Sigmoid colon (tissue), 7 donors: ENCODE data around the gene GTF2A1. TPM values are rescaled to one million over a fixed set of nuclear protein-coding genes. Genes with fewer than 3 reads are reported as not detected.

Source experiments
- DNase-seq: peaks from one replicate; pipeline ENCODE4 v3.0.0-alpha.2; 2019
- H3K27ac ChIP-seq, 4 donors: fragments of 200-600 bp; sonication (generic); one replicate each; pipeline ENCODE4 v1.5.1; 2016 to 2019; ENCODE audit warnings: mild to moderate bottlenecking in 1 of 4
- H3K27me3 ChIP-seq, 3 donors: fragments of 200-600 bp; sonication (generic); one replicate each; pipeline ENCODE4 v1.5.1; 2019; ENCODE audit warnings: mild to moderate bottlenecking in 1 of 3
- H3K36me3 ChIP-seq, 4 donors: fragments of 200-600 bp; sonication (generic); one replicate each; pipeline ENCODE4 v1.5.1; 2016 to 2019
- H3K4me1 ChIP-seq, 4 donors: fragments of 200-600 bp; sonication (generic); one replicate each; pipeline ENCODE4 v1.5.1; 2017 to 2019
- H3K4me3 ChIP-seq, 4 donors: fragments of 200-600 bp; sonication (generic); one replicate each; pipeline ENCODE4 v1.5.1; 2017 to 2019; ENCODE audit warnings: mild to moderate bottlenecking in 2 of 4, moderate library complexity in 1 of 4
- H3K9me3 ChIP-seq, 4 donors: fragments of 200-600 bp in 3 of 4; sonication (generic) in 3 of 4; one replicate each; pipeline versions ENCODE4 v1.5.1 to v1.6.1; 2013 to 2019
- CTCF ChIP-seq, 4 experiments: fragments of 450-650 bp in 3 of 4; fragments of 200-600 bp in 1 of 4; IDR thresholded peaks; one replicate each; pipeline ENCODE4 v1.5.1; 2016 to 2019; ENCODE audit warnings: antibody characterized with exemption in 4 of 4, mild to moderate bottlenecking in 3 of 4, moderate library complexity in 2 of 4
- EP300 ChIP-seq, 4 donors: sonication (generic); formaldehyde crosslinking; IDR thresholded peaks; one replicate each; pipeline ENCODE4 v1.6.1; 2017; ENCODE audit warnings: antibody characterized with exemption in 4 of 4
- POLR2A ChIP-seq, 2 donors: fragments of 450-650 bp; IDR thresholded peaks; one replicate each; pipeline ENCODE4 v1.6.1; 2016; ENCODE audit warnings: antibody characterized with exemption in 2 of 2, mild to moderate bottlenecking in 2 of 2, moderate library complexity in 2 of 2
- POLR2AphosphoS5 ChIP-seq, 4 donors: sonication (generic); formaldehyde crosslinking; IDR thresholded peaks; one replicate each; pipeline ENCODE4 v1.6.1; 2017; ENCODE audit warnings: antibody characterized with exemption in 4 of 4
- WGBS, 2 donors: extraction: QIAGEN DNeasy Blood & Tissue Kit; methylation state at CpG; one replicate each; pipeline ENCODE4 v1.1.7; 2013; 5-methylcytosine and 5-hydroxymethylcytosine counted together
- intact Hi-C: fragments of 100-400 bp; cut with DNase I; formaldehyde crosslinking; loops from one replicate; pipeline ENCODE4 v1.15.1; 2023
- polyA plus RNA-seq, 3 donors: library from polyadenylated mRNA; stranded (reverse); fragments of 200-250 nt; gene quantifications; one replicate each; pipeline ENCODE4 v1.2.3, GENCODE V29; 2013
- total RNA-seq, 4 donors: library from RNA; depleted of rRNA; stranded (reverse); fragments of >200 nt; gene quantifications; one replicate each; pipeline ENCODE4 v1.1.0, GENCODE V29; 2016
- donor health status: healthy with polysubstance abuse.
- donor health status: Bipolar disorder and iron deficiency.
- donor health status: healthy.

Gene GTF2A1
- total and polyA plus RNA-seq, 7 donors = 6.0 to 21.8 (median 14.7) TPM

DNA sequence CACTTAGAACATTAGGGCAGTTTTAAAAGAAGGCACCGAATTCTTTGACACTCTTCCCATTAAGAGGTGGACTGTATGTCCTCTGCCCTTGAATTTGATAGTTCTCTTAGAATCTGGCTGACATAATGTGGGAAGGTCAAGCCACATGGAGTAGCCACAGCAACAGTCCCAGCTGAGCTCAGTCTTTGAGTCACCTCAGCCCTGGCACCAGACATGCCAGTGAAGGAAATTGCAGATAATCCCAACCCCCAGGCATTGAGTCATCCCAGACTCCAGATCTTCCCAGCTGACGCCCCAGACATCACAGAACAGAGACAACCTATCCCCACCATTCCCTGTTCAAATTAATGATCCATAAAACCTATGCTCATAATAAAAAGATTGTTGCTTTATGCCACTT, 83.4 kb downstream of the GTF2A1 start:
- 78 to 82% methylated on average over 2 of the region's 2 CpGs for WGBS, 2 donors
- intact Hi-C loops = no loop called here
- Histone ChIP-seq H3K4me1 (no peaks in the 10 kb centered on the region), H3K9me3 (no peaks in the 10 kb centered on the region), H3K27me3 (no peaks in the 10 kb centered on the region), H3K4me3 (no peak overlapping the region), H3K36me3 (no peaks in the 10 kb centered on the region), H3K27ac (no peak overlapping the region)
- no peak for DNase-seq
- TF ChIP-seq POLR2AphosphoS5 (IDR thresholded peaks at IDR 0.05) (no peak), CTCF (IDR thresholded peaks at IDR 0.05) (no peak), POLR2A (IDR thresholded peaks at IDR 0.05) (no peak), EP300 (IDR thresholded peaks at IDR 0.05) (no peak)

DNA sequence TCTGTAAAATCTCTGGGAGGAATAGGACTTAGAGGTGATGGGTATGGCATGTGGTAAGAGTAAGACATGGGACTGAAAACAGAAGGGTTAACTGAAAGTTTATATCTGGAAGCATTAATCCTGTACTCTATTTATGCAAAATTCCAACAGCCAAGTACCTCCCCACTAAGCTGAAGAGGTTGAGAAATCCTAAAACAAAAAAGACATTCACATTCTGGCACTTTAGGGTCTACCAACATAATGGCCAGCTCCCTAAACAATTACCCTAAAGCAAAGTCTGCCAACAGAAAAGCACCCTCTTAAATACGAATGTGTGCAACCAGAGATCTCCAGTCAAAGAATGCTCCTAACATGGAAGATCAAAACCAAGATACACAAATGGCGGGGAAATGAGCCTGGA, 87.4 kb downstream of the GTF2A1 start:
- TF ChIP-seq POLR2A (IDR thresholded peaks at IDR 0.05) = no peak
- TF ChIP-seq EP300 (IDR thresholded peaks at IDR 0.05) = no peak
- TF ChIP-seq POLR2AphosphoS5 (IDR thresholded peaks at IDR 0.05) = no peak
- TF ChIP-seq CTCF (IDR thresholded peaks at IDR 0.05) = no peak
- Histone ChIP-seq H3K27me3 (no peaks in the 10 kb centered on the region), H3K4me1 (no peaks in the 10 kb centered on the region), H3K27ac (no peak overlapping the region), H3K9me3 (no peaks in the 10 kb centered on the region), H3K4me3 (no peak overlapping the region), H3K36me3 (no peaks in the 10 kb centered on the region)
- intact Hi-C loops = no loop called here
- no peak for DNase-seq
- 88 to 90% methylated on average over 2 of the region's 2 CpGs for WGBS, 2 donors

DNA sequence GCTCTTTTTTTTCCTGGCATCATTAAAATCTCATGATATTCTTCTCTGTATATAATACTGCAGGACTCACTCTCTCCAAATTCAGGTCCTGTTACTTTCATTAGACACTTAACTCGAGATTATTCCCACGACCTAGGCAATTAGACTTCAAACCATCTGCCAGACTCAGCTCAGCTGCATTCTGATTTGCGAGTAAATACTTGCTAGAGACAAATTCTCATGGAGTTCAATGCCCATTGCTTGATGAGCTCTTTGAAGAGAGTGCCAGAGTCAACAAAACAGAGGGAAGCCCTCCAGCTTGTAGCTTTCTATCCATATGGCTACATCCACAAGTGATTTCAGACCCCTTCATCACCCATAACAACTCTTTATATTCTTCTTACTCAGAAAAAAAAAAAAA, 88.3 kb downstream of the GTF2A1 start:
- H3K4me1 ChIP-seq = no peaks in the 10 kb centered on the region
- 53 to 61% methylated on average over 3 of the region's 3 CpGs for WGBS, 2 donors
- no peak overlapping the region for H3K4me3 ChIP-seq
- no peaks in the 10 kb centered on the region for H3K36me3 ChIP-seq
- no peaks in the 10 kb centered on the region for H3K27me3 ChIP-seq
- no peaks in the 10 kb centered on the region for H3K9me3 ChIP-seq
- TF ChIP-seq EP300 (IDR thresholded peaks at IDR 0.05) = no peak
- no peak for TF ChIP-seq CTCF (IDR thresholded peaks at IDR 0.05)
- TF ChIP-seq POLR2A (IDR thresholded peaks at IDR 0.05) = no peak
- no peak for TF ChIP-seq POLR2AphosphoS5 (IDR thresholded peaks at IDR 0.05)
- DNase-seq = no peak
- intact Hi-C loops = no loop called here
- no peak overlapping the region for H3K27ac ChIP-seq

- no peaks in the 10 kb centered on the region for H3K9me3 ChIP-seq
- H3K4me1 ChIP-seq = no peaks in the 10 kb centered on the region
- no peaks in the 10 kb centered on the region for H3K27me3 ChIP-seq
- DNase-seq = no peak
- TF ChIP-seq EP300 (IDR thresholded peaks at IDR 0.05) (no peak), POLR2A (IDR thresholded peaks at IDR 0.05) (no peak), CTCF (IDR thresholded peaks at IDR 0.05) (no peak), POLR2AphosphoS5 (IDR thresholded peaks at IDR 0.05) (no peak)
- H3K36me3 ChIP-seq = no peaks in the 10 kb centered on the region
- intact Hi-C loops = no loop called here
- no peak overlapping the region for H3K27ac ChIP-seq
- WGBS, 2 donors = 94 to 96% methylated on average over 1 of the region's 1 CpG
- no peak overlapping the region for H3K4me3 ChIP-seq
Measured at GRCh38 chr14:81129242-81129641, 91.5 kb downstream of the GTF2A1 start.

DNA sequence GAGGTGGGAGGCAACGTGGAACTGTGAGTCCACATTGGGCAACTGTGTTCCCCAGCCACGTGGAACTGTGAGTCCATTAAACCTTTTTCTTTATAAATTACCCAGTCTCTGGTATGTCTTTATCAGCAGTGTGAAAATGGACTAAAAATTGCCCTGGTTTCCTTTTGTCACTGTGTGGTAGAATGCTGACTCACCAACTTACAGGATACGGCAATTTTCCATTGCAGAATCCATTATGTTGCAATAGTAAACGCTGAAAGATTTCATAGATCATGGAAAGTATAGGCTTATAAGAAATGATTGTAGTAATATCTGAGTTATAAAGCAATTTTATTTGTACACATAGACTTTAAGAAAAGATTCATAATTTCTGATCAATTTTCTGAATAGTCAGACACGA, 93.0 kb downstream of the GTF2A1 start:
- Histone ChIP-seq H3K9me3 (no peaks in the 10 kb centered on the region), H3K4me3 (no peak overlapping the region), H3K4me1 (no peaks in the 10 kb centered on the region), H3K27ac (no peak overlapping the region), H3K27me3 (no peaks in the 10 kb centered on the region), H3K36me3 (no peaks in the 10 kb centered on the region)
- intact Hi-C loops = no loop called here
- WGBS, 2 donors = 74 to 77% methylated on average over 5 of the region's 5 CpGs
- DNase-seq = no peak
- TF ChIP-seq POLR2A (IDR thresholded peaks at IDR 0.05) = no peak
- TF ChIP-seq POLR2AphosphoS5 (IDR thresholded peaks at IDR 0.05) = no peak
- no peak for TF ChIP-seq EP300 (IDR thresholded peaks at IDR 0.05)
- no peak for TF ChIP-seq CTCF (IDR thresholded peaks at IDR 0.05)
